Neutrophil (primary cell): ENCODE data around the gene SPATS2L.
"Not testable (repeated sequence)": the region's sequence is repeated elsewhere in the genome, so short reads cannot be mapped to it uniquely, and the experiment has no call there.

Source experiments
- H3K27ac ChIP-seq: fragments of 200-600 bp; sonication (generic); 2 replicates; pipeline ENCODE4 v1.5.1; 2016; ENCODE audit warnings: mild to moderate bottlenecking, moderate library complexity
- H3K27me3 ChIP-seq: fragments of 200-600 bp; sonication (generic); 2 replicates; pipeline ENCODE4 v1.6.0; 2016; ENCODE audit warnings: mild to moderate bottlenecking
- H3K36me3 ChIP-seq: fragments of 200-600 bp; sonication (generic); 2 replicates; pipeline ENCODE4 v1.5.1; 2017
- H3K4me1 ChIP-seq, 2 experiments: fragments of 200-600 bp in 1 of 2; sonication (generic) in 1 of 2; 1 replicate in 1 of 2; 2 replicates in 1 of 2; pipeline versions ENCODE4 v1.5.1 to v1.6.1; 2013 to 2016; ENCODE audit warnings: low read depth in 1 of 2, low read length in 1 of 2, mild to moderate bottlenecking in 1 of 2, moderate library complexity in 1 of 2; ENCODE audit not compliant: control insufficient read depth in 1 of 2, insufficient read depth in 1 of 2
- H3K4me3 ChIP-seq, 2 experiments: fragments of 200-600 bp in 1 of 2; sonication (generic) in 1 of 2; 1 replicate in 1 of 2; 2 replicates in 1 of 2; pipeline ENCODE4 v1.5.1; 2013 to 2016; ENCODE audit warnings: low read depth in 1 of 2, low read length in 1 of 2, mild to moderate bottlenecking in 1 of 2, moderate library complexity in 1 of 2
- H3K9me3 ChIP-seq: fragments of 200-600 bp; sonication (generic); 2 replicates; pipeline ENCODE4 v1.5.1; 2016
- CTCF ChIP-seq: fragments of 200-600 bp; sonication (generic); IDR thresholded peaks from 2 replicates; pipeline ENCODE4 v1.5.1; 2016; ENCODE audit warnings: antibody characterized with exemption

The SPATS2L gene

DNA sequence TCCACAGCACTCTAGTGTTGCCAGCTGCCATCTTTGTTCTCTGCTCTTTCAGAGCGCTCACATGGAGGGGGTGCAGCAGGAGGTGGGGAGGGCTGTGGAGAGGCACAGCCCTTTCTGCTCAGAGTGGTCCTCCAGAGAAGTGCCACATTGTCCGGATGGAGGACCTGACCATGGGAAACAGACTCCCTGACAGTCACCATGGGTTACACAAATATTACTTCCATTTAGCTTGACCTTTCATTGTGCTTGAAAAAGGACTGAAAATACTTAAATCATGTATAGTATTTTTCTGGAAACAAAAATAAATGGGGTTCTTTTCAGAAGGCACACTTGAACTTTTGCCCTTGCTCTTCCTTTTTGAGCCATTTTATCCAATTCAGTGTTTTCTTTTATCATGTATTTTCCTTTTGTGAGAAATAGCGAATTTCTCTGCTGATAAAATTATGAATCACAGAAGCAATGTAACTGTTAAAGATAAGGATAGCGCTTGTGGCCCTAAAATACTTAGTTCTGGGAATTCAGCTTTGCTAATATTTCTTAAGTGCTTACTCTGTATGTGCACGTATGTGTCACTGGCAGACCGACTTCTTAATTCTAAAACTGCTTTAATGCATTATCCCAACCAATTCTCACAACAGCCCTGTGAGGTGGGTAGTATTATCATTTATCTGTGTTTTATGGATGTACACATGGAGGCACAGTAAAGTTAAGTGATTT is 34.2 kb downstream of the SPATS2L start:
- no peaks in the 10 kb centered on the region for H3K9me3 ChIP-seq
- no peak for TF ChIP-seq CTCF
- no peak overlapping the region for H3K27ac ChIP-seq
- H3K4me3 ChIP-seq: no peak overlapping the region
- H3K4me1 ChIP-seq: peaks cover 0 to 5% of the 10 kb centered on the region in 2 experiments
- H3K36me3 ChIP-seq: no peaks in the 10 kb centered on the region
- no peaks in the 10 kb centered on the region for H3K27me3 ChIP-seq

DNA sequence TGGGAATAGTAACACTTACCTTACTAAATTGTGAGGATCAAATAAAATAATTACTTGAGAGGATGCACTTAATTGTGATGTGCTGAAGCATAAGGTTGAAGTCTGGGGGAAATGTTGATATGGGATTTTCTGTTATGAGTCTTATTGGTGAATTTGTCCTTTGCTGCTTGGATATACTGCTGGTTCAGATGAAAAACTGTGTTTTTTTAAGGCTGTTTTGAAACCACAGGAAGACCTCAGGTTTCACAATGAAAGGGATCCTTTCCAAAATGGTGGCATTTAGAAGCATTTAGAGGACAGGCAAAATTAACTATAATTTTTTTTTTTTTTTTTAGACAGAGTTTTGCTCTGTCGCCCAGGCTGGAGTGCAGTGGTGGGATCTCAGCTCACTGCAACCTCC is 34.9 kb downstream of the SPATS2L start:
- TF ChIP-seq CTCF: no peak
- Histone ChIP-seq H3K36me3 (no peaks in the 10 kb centered on the region), H3K4me1 (peaks cover 0 to 5% of the 10 kb centered on the region in 2 experiments), H3K9me3 (no peaks in the 10 kb centered on the region), H3K27me3 (no peaks in the 10 kb centered on the region), H3K27ac (no peak overlapping the region), H3K4me3 (no peak overlapping the region)

- Histone ChIP-seq H3K4me1 (peaks cover 0 to 5% of the 10 kb centered on the region in 2 experiments), H3K9me3 (no peaks in the 10 kb centered on the region), H3K27me3 (no peaks in the 10 kb centered on the region), H3K36me3 (no peaks in the 10 kb centered on the region), H3K4me3 (no peak overlapping the region), H3K27ac (no peak overlapping the region)
- TF ChIP-seq CTCF: no peak
These were observed 35.7 kb downstream of the SPATS2L start for GRCh38 chr2:200342235-200342634.

DNA sequence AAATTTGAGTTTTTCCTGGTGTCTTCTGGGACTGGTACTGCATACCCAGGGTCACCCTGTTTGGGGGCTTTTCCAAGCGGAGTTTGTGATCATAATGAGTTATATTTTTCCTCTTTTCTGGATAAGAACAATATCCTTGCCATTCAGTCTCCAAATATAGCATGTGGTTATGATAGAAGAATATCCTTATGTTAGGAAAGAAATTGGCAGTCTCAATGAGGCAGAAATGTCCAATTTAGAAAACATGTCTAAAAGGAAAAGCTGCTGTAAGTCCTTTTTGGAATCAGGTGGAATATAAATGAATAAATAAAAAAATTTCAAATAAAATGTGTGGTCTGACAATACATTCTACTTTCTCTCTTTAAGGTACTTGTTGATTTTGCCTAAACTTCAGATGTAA is 36.2 kb downstream of the SPATS2L start:
- Histone ChIP-seq H3K4me3 (no peak overlapping the region), H3K27ac (no peak overlapping the region), H3K36me3 (no peaks in the 10 kb centered on the region), H3K27me3 (no peaks in the 10 kb centered on the region), H3K9me3 (no peaks in the 10 kb centered on the region), H3K4me1 (peaks cover 0 to 5% of the 10 kb centered on the region in 2 experiments)
- no peak for TF ChIP-seq CTCF

DNA sequence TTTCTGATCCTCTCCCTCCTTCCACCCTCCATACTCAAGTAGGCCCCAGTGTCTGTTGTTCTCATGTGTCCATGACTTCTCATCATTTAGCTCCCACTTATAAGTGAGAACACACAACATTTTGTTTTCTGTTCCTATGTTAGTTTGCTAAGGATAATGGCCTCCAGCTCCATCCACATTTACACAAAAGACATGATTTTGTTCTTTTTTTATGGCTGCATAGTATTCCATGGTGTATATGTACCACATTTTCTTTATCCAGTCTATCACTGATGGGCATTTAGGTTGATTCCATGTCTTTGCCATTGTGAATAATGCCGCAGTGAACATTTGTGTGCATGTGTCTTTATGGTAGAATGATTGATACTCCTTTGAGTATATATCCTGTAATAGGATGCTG is 37.7 kb downstream of the SPATS2L start:
- not testable (repeated sequence) for H3K27me3 ChIP-seq, H3K27ac ChIP-seq

GRCh38 chr2:200345975-200346374 is 39.5 kb downstream of the SPATS2L start:
- no peak overlapping the region for H3K4me3 ChIP-seq
- no peaks in the 10 kb centered on the region for H3K4me1 ChIP-seq
- H3K9me3 ChIP-seq: no peaks in the 10 kb centered on the region
- no peak overlapping the region for H3K27ac ChIP-seq
- no peak for TF ChIP-seq CTCF
- H3K36me3 ChIP-seq: no peaks in the 10 kb centered on the region
- no peaks in the 10 kb centered on the region for H3K27me3 ChIP-seq

More for the DNA sequence above, 37.7 kb downstream of the SPATS2L start:
- not testable (repeated sequence) for H3K4me1 ChIP-seq, H3K36me3 ChIP-seq, H3K4me3 ChIP-seq, H3K9me3 ChIP-seq
